Astrocyte (in vitro differentiated cells and primary cell): ENCODE data around the gene GNL2. TPM values are rescaled to one million over a fixed set of nuclear protein-coding genes. Genes with fewer than 3 reads are reported as not detected.
"Not testable (repeated sequence)": the region's sequence is repeated elsewhere in the genome, so short reads cannot be mapped to it uniquely, and the experiment has no call there.

Experiments
- DNase-seq: peaks from one replicate; pipeline ENCODE4 v3.0.0-alpha.2; 2010; ENCODE audit warnings: low read depth
- FAIRE-seq: peaks from 2 replicates; lab custom pipeline; 2011; peaks lifted over from hg19 to GRCh38; lab: Jason Lieb, UNC
- H2AFZ ChIP-seq: 2 replicates; pipeline ENCODE4 v1.6.0; 2012; ENCODE audit warnings: low read depth, low read length, inconsistent platforms
- H3K27ac ChIP-seq: 2 replicates; pipeline ENCODE4 v1.5.1; 2011; ENCODE audit warnings: low read depth, low read length, inconsistent platforms
- H3K27me3 ChIP-seq: 2 replicates; pipeline ENCODE4 v1.6.0; 2011; ENCODE audit warnings: low read length, inconsistent platforms; ENCODE audit not compliant: insufficient read depth
- H3K36me3 ChIP-seq: 2 replicates; pipeline ENCODE4 v1.5.1; 2011; ENCODE audit warnings: low read length, inconsistent platforms; ENCODE audit not compliant: insufficient read depth
- H3K4me1 ChIP-seq: 2 replicates; pipeline ENCODE4 v1.5.1; 2011; ENCODE audit warnings: low read length, inconsistent platforms; ENCODE audit not compliant: insufficient read depth
- H3K4me2 ChIP-seq: 2 replicates; pipeline ENCODE4 v1.6.0; 2012; ENCODE audit warnings: low read length, inconsistent platforms
- H3K4me3 ChIP-seq: 2 replicates; pipeline ENCODE4 v1.5.1; 2011; ENCODE audit warnings: low read depth, mild to moderate bottlenecking, low read length, inconsistent platforms; ENCODE audit not compliant: insufficient read depth
- H3K79me2 ChIP-seq: 2 replicates; pipeline ENCODE4 v1.6.0; 2012; ENCODE audit warnings: mild to moderate bottlenecking, low read length, inconsistent platforms; ENCODE audit not compliant: insufficient read depth
- H3K9ac ChIP-seq: 2 replicates; pipeline ENCODE4 v1.6.0; 2012; ENCODE audit warnings: mild to moderate bottlenecking, low read length, inconsistent platforms
- H3K9me3 ChIP-seq: 2 replicates; pipeline ENCODE4 v1.5.1; 2012; ENCODE audit warnings: low read depth, mild to moderate bottlenecking, low read length, inconsistent platforms; ENCODE audit not compliant: insufficient read depth
- H4K20me1 ChIP-seq: 2 replicates; pipeline ENCODE4 v1.6.0; 2012; ENCODE audit warnings: low read length, inconsistent platforms; ENCODE audit not compliant: insufficient read depth
- H3K27ac Mint-ChIP-seq: one replicate; pipeline ENCODE4 v1.8.0; 2021; ENCODE audit warnings: mild to moderate bottlenecking, mixed read lengths; ENCODE audit not compliant: unreplicated experiment
- H3K27me3 Mint-ChIP-seq: one replicate; pipeline ENCODE4 v1.8.0; 2021; ENCODE audit warnings: low read depth, mixed read lengths; ENCODE audit not compliant: unreplicated experiment
- H3K36me3 Mint-ChIP-seq: one replicate; pipeline ENCODE4 v1.8.0; 2021; ENCODE audit warnings: low read depth, mixed read lengths; ENCODE audit not compliant: unreplicated experiment
- H3K4me1 Mint-ChIP-seq: one replicate; pipeline ENCODE4 v1.8.0; 2021; ENCODE audit warnings: low read depth, mixed read lengths; ENCODE audit not compliant: unreplicated experiment
- H3K4me3 Mint-ChIP-seq: one replicate; pipeline ENCODE4 v1.8.0; 2021; ENCODE audit warnings: mild to moderate bottlenecking, moderate library complexity, mixed read lengths; ENCODE audit not compliant: unreplicated experiment
- H3K9me3 Mint-ChIP-seq: one replicate; pipeline ENCODE4 v1.8.0; 2021; ENCODE audit warnings: mild to moderate bottlenecking, mixed read lengths; ENCODE audit not compliant: unreplicated experiment
- CTCF ChIP-seq: IDR thresholded peaks from 2 replicates; pipeline ENCODE4 v1.5.1; 2011; ENCODE audit warnings: low read depth, mild to moderate bottlenecking, inconsistent platforms, low read length, moderate library complexity; ENCODE audit not compliant: insufficient read depth
- EZH2 ChIP-seq: IDR thresholded peaks from 2 replicates; pipeline ENCODE4 v1.6.1; 2012; ENCODE audit warnings: mild to moderate bottlenecking, low read length, inconsistent platforms; ENCODE audit not compliant: insufficient read depth
- total RNA-seq: library from RNA; stranded (reverse); gene quantifications from 2 replicates; pipeline ENCODE4 v1.2.1, GENCODE V29; 2021

GNL2 gene
- total RNA-seq, 1 donor from 2014 or later: 58.0 TPM

GRCh38 chr1:37519613-37520012 lies 76.1 kb downstream of the GNL2 start:
- Histone ChIP-seq H3K36me3 (no peaks in the 10 kb centered on the region), H3K4me3 (no peak overlapping the region), H2AFZ (no peak overlapping the region), H3K4me1 (peaks cover 5% of the 10 kb centered on the region), H3K9ac (no peak overlapping the region), H3K27me3 (no peaks in the 10 kb centered on the region), H3K9me3 (no peaks in the 10 kb centered on the region), H3K27ac (no peak overlapping the region), H4K20me1 (no peaks in the 10 kb centered on the region), H3K4me2 (no peak overlapping the region), H3K79me2 (no peaks in the 10 kb centered on the region)
- H3K9me3 Mint-ChIP-seq: no peaks in the 10 kb centered on the region
- H3K27ac Mint-ChIP-seq: no peak overlapping the region
- no peak overlapping the region for H3K4me3 Mint-ChIP-seq
- no peak for TF ChIP-seq CTCF
- no peak for TF ChIP-seq EZH2
- H3K4me1 Mint-ChIP-seq: peaks cover 3% of the 10 kb centered on the region
- H3K36me3 Mint-ChIP-seq: peaks cover 2% of the 10 kb centered on the region
- no peak for DNase-seq
- FAIRE-seq: no peak
- H3K27me3 Mint-ChIP-seq: no peaks in the 10 kb centered on the region

GRCh38 chr1:37518929-37519328 lies 76.8 kb downstream of the GNL2 start:
- H3K27me3 Mint-ChIP-seq, H3K9me3 Mint-ChIP-seq, H3K4me2 ChIP-seq, H3K4me3 Mint-ChIP-seq, H3K36me3 Mint-ChIP-seq, H3K4me1 ChIP-seq, H3K27ac ChIP-seq, DNase-seq, H3K4me1 Mint-ChIP-seq, H3K9ac ChIP-seq, FAIRE-seq, H3K4me3 ChIP-seq, H3K27me3 ChIP-seq, H3K9me3 ChIP-seq, H3K79me2 ChIP-seq, H3K27ac Mint-ChIP-seq, H2AFZ ChIP-seq, H3K36me3 ChIP-seq, H4K20me1 ChIP-seq: not testable (repeated sequence)

- H3K27ac ChIP-seq, H3K36me3 Mint-ChIP-seq, H3K27me3 Mint-ChIP-seq, H3K9me3 ChIP-seq, H3K9ac ChIP-seq, H3K4me1 Mint-ChIP-seq, H3K36me3 ChIP-seq, H3K79me2 ChIP-seq, DNase-seq, H3K4me3 Mint-ChIP-seq, H3K27ac Mint-ChIP-seq, H3K4me3 ChIP-seq, H3K9me3 Mint-ChIP-seq, H3K27me3 ChIP-seq, H2AFZ ChIP-seq, FAIRE-seq, H3K4me2 ChIP-seq, H4K20me1 ChIP-seq: not testable (repeated sequence)
- peaks cover 11% of the 10 kb centered on the region for H3K4me1 ChIP-seq
These were observed 77.5 kb downstream of the GNL2 start for GRCh38 chr1:37518241-37518640.

- Histone ChIP-seq H3K9ac (no peak overlapping the region), H3K27ac (no peak overlapping the region), H2AFZ (no peak overlapping the region), H3K4me1 (peaks cover 13% of the 10 kb centered on the region), H4K20me1 (peaks cover 13% of the 10 kb centered on the region), H3K27me3 (no peaks in the 10 kb centered on the region), H3K79me2 (peaks cover 16% of the 10 kb centered on the region), H3K36me3 (peaks cover 1% of the 10 kb centered on the region), H3K4me2 (no peak overlapping the region), H3K4me3 (no peak overlapping the region), H3K9me3 (no peaks in the 10 kb centered on the region)
- Mint-ChIP-seq H3K27ac (no peak overlapping the region), H3K9me3 (no peaks in the 10 kb centered on the region), H3K4me3 (no peak overlapping the region), H3K36me3 (peaks cover 2% of the 10 kb centered on the region), H3K27me3 (no peaks in the 10 kb centered on the region), H3K4me1 (peaks cover 5% of the 10 kb centered on the region)
- FAIRE-seq (no peak), DNase-seq (no peak)
- no peak for TF ChIP-seq EZH2
- TF ChIP-seq CTCF: no peak
These were observed 78.2 kb downstream of the GNL2 start for GRCh38 chr1:37517569-37517968.
